GM08714 (cell line): ENCODE data around the gene ARHGAP40.

Source experiments
- H3K4me3 ChIP-seq: fragments of 200-500 bp; sonication (Bioruptor generic); 2 replicates; pipeline ENCODE4 v1.5.1; 2014; ENCODE audit warnings: mild to moderate bottlenecking, low read length, inconsistent platforms
- ZNF274 ChIP-seq: IDR thresholded peaks from 2 replicates; pipeline ENCODE4 v1.6.1; 2012; ENCODE audit warnings: mild to moderate bottlenecking, low read depth, low read length

Gene ARHGAP40

DNA sequence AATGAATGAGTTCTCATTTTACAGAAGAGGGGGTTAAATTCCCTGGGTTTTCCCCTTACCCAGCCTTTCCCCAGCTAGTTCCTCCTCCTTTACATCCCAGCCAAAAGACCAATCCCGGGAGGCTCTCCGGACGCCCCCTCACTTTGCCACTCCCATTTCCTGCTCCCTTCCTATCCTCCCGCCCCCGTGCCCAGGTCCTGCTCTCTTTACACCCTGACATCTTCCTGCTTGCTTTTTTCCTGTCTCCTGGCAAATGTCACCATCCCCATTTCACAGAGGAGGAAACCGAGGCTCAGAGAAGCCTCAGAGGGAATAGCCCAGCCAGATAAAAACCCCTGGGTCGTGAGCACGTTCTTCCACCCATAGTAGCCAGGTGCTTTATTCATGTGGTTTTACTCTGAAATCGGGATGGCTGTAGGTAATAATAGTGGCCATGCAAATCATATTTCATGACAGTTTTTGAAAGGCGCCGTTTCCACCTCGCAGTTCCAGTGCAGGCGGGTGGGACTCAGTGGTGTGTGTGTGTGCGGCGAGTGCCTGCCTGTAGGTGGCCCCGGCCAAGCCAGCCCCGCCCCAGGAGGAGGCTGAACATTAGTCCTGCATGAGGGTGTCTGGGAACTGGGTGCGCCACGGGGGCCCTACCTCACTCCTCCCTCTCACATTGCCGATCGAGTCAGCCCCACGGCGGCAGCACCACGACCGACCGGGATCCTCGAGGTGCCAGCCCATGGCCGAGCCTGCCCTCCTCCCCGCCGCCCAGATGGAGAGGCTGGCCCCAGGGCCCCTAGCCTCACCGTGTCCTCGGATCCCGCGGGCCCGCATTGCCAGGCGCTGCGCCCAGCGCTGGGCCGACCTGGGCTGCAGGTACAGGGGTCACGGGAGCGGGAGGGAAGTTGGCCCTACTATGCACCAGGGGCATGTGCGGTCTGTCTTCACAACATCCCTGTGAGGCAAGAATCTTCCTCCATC, at the start of gene ARHGAP40:
TSS of gene ARHGAP40 (plus strand) at position 594 of the 969 bp plus-strand sequence.
- no peak within 1 kb of the TSS for H3K4me3 ChIP-seq

DNA sequence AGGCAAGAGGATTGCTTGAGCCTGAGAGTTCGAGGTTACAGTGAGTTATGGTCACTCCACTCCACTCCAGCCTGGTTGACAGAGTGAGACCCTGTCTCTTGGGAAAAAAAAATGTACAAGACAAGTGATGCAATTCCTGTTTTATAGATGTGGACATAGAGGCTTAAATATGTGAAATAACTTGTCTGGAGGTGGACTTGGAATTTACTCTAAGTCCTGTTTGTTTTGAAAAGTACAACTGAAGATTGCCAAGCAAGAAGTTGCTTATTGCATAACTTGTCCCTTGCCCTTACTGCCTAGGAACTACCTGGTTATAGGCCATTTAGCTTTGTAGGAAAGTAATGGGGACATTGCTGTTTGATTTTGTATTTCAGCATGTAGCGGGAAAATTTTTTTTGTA, 46.6 kb upstream of the ARHGAP40 start:
- no peak overlapping the region for H3K4me3 ChIP-seq
- TF ChIP-seq ZNF274, result no peak

More for the DNA sequence above, at the start of gene ARHGAP40:
- TF ChIP-seq ZNF274, result no peak

DNA sequence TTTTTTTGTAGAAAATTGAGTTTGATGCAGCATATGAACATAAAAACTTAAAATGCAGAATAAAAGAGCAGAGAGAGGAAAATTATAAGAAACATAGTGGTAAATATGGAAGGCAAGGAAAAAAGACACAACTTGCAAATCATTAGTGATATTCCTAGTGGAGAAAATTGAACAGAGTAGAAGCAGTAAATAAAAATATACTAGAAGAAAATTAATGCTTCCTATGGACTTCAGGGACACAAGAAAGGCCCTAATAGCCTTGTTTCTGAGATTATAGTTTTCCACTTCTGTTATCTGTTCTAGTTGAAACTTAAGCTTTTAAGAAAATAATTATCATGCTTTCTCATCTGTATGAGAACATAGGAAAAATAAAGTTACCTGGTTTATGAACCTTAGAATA, 46.2 kb upstream of the ARHGAP40 start:
- H3K4me3 ChIP-seq, result no peak overlapping the region
- TF ChIP-seq ZNF274, result no peak

DNA sequence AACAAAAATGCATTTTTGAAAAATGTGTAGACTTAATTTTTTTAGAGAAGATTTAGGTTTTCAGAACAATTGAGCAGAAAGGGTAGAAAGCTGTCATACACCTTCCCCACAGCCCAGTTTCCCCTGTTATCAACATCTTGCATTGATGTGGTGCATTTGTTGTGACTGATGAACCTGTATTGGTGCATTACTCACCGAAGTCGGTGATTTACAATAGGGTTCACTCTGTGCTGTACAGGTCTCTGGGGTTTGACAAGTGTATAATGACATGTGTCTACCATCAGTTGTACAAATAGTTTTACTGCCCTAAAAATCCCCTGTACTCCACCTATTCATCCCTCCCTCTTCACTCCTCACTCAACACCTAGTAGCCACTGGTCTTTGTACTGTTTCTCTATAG, 44.4 kb upstream of the ARHGAP40 start:
- H3K4me3 ChIP-seq, result no peak overlapping the region
- TF ChIP-seq ZNF274, result no peak

DNA sequence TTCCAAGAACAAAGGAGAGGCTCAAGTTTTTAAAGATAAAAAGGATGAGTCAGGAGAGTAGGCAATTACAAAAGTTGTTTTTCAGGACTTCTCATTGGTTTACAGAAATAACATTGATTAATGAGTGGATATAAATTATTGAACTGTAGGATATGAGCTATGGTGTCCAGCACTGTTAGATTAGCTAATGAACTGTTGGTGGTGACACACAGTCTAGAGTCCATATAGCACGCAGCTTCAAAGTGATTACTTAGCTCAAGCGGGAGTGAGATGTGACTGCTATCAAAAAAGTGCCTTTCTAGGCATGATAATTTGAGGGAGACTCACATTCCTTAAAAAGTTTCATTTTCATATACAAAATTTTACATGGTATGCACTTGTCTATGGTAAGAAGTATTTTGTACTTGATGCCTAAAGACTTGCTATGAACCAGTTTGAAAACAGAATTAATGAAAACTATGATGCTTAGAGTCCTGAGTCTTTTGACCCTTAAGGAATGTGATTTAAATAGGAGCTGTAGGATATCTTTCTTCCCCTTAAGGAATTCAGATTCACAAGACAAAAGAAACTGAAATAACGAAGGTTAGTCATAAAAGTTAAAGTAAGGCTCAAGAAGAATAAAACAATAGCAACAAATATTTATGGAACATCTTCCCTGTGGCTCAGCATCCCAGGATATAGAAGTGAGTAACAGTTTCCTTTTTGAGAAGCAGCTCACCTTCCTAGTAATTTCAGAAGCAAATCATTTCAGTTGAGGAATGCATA, 42.8 kb upstream of the ARHGAP40 start:
- no peak overlapping the region for H3K4me3 ChIP-seq
- no peak for TF ChIP-seq ZNF274

DNA sequence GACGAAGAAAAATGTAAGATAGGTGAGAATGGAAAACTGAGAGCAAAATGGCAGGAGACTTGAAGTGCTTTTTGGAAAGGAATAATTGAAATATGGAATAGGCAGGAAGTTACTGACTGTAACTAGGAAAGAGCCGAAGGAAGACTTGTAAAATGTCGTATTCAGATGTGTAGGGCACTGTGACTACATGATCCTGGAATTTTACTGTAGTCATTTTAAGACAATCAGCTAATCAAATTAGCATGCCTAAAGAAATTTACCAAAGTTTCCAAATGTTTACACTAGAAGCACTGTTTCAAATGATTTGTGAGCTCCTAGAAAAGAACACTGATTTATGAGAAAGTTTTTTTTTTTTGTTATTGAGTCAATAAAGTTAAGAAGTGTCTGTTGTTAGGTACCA, 41.8 kb upstream of the ARHGAP40 start:
- H3K4me3 ChIP-seq, result no peak overlapping the region
- TF ChIP-seq ZNF274, result no peak

DNA sequence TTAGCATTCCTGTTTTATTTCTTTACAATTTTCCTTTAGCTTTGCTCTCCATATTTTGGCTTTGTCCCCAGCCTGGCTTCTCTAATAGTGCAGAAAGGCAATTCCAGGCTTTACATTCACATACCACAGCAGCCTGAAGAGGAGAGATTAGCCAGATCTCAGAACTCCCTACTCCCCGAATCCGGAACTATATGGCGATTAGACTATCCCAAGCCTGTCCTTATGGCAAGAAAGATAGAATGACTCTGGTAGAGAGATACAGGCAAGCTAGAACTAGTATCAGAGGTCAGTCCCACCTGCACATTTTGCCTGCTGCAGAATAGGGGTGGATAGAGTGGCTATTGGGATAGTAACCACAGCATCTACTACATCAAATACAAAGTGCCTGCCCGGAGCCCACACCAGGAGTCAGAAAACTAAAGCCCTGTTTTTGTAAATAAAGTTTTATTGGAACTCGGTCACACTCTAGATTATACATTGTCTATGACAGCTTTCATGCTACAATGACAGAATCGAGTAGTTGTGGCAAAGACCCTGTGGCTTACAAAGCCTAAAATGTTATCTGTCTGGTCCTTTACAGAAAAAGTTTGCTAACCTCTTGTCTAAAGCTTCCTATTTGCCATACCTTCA, 37.7 kb upstream of the ARHGAP40 start:
- TF ChIP-seq ZNF274, result no peak
- no peak overlapping the region for H3K4me3 ChIP-seq

DNA sequence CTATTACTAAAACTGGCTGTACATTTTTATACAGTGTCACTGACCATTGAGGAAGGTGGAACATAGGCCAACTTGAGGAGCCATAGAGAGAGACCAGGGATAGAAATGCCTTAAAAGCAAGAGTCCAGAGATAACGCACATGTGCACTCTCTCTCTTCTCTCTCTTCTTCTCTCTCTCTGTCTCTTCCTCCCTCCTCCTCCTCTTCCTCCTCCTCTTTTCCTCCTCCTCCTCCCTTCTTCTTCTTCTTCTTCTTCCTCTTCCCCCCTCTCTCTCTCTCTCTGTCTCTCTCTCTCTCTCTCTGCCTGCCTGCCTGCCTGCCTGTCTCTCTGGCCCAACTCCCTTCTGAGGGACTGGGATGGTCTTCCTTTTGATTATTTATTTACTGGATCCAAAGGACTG, 36.9 kb upstream of the ARHGAP40 start:
- TF ChIP-seq ZNF274, result no peak
- no peak overlapping the region for H3K4me3 ChIP-seq

DNA sequence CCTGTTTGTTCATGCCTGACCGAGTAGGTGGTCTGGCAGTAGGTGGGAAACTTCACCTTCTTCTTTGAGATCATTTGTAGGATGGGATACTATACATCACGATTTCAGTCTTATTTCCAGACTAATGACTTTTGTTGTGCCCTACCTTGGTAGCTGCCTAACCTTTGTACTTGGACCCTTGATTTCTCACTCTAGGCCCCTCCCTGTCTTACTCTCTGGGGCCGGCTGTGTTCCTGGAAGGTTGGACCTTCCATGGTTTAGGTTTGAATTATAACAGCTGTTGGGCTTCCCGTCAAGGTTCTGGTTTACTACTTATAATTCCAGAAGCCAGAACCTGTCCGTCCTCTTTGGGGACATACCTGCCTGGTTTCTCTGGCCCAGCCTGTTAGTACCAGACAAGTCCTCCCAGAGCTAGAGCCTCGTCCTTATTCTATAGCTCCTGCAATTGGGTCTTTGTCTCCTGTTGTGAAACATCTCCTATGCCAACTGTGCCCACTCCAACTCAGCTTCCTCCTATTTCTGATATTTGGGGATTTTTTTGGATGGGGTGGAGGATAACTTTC, 35.5 kb upstream of the ARHGAP40 start:
- no peak for TF ChIP-seq ZNF274
- H3K4me3 ChIP-seq, result no peak overlapping the region

DNA sequence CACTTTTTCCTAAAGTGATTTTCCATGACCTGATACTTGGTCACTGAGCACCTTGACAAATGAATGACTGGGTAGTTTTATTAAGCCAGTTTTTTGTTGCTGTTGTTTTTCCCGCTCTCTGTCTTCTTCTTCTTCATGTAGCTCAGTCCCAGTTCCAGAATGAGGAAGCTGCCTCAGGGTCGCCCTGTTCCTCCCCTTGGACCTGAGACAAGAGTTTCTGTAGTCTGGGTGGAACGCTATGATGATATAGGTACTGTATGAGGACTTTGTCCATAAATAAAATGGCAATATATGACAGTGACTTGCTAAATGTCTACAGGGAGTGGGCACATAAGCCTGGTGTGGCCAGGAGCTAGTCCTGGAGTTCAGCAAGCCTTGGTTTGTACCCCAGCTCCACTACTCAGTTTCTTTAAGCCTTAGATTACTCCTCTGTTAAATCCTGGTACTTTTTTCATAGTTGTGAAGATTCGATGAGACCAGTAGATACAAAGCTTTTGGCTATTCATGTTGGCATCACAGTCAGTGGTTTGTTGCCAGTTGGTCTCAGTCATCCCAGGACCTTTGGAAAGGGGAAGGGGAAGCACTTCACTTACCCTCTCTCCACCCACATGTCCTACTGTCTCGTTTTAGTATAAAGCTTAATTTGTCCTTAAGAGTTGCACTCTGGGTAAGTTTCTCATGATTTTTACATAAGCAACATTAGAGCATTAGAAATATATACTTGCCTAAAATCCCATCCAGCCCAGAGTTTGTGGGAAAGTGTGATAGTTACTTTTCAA, 31.7 kb upstream of the ARHGAP40 start:
- no peak for TF ChIP-seq ZNF274
- H3K4me3 ChIP-seq, result no peak overlapping the region

DNA sequence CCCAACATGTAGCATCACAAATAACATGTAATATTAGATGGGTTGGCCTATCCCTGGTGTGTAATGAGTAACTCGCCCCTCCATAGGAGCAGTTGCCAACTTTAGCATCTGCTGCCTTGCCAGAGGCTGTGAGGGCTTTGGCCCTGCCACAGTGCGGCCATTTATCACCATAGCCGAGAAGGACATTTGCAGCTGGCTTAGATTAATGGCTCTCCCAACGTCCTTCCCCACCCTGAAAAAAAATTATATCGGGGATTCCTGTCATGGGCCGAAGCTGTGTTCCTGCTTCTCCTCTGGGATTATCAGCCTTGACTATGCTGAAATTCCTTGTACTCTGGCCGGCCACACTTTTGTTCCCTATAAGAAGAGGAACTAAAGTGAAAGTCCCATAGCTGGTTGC, 28.2 kb upstream of the ARHGAP40 start:
- no peak for TF ChIP-seq ZNF274
- no peak overlapping the region for H3K4me3 ChIP-seq

DNA sequence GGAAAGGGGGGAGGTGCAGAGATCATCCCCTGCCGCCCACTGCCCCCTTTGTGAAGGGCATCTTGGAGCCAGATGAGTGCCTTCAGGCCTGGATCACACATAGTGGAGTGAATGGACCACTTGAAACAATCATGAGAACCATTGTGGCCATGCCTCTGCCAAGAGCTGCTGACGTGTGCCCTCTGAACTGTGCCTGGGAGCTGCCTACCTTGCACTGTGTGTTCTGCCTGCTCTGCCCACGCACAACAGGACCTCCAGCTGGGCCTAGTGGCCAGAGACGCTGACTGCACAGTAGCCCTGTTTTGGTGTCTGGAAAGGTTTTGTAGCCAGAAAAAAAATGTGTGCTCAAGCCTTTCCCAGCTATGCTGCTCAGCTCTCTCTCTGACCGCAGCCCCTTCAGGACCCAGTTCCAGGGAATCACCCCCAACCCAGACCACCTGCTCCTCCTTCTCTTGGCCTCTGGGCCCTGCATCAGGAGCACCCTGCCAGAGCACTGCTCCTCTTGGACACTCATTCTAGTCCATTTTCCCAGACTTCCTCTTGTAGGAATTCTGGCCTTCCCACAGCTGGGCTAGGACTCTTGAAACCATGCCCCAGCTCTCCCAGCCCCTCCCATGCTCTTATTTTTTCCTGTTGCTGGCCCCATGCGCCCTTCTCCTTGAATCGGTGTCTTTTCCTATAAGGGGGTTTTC, 22.2 kb upstream of the ARHGAP40 start:
- no peak for TF ChIP-seq ZNF274
- no peak overlapping the region for H3K4me3 ChIP-seq

DNA sequence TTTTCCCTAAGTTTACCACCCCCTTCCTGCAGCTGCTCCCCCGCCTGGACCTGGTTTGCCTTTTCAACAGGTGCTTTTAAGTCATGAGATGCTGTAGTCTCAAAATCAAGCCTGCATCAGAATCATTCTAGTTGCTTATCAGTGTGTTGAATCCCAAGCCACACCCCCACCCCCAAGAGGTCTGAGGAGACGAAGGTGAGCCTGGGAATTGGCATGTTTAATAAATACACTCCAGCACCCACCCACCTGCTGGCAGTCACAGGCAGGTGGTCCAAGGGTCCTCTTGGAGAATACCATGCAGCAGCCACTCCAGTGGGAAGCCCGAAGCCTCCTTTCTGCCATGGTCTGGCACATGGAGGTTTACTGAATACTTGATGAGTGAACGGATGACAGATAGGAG, 21.7 kb upstream of the ARHGAP40 start:
- no peak overlapping the region for H3K4me3 ChIP-seq
- TF ChIP-seq ZNF274, result no peak

DNA sequence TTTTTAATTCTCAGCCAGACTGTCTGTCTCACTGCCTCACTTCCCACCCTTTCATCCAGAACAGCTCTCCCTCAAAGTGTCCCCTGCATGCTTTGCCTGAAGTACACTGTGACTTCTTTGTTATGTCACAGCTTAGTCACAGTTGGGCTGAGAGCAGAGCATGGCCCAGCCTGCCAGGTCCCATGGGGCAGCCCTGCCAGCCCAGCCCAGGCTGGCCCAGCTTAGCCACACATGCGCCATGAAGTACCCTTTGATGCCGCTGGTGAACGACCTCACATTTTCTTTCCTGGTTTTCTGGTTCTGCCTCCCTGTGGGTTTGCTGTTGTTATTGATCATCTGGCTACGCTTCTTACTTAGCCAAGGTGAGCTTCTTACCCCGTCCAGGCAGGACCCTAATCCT, 20.6 kb upstream of the ARHGAP40 start, which contains the start of gene ADIG:
TSS of gene ADIG (plus strand) at position 185 of the 400 bp plus-strand sequence. CDS start at position 239, 54 bp downstream.
- TF ChIP-seq ZNF274, result no peak
- H3K4me3 ChIP-seq, result no peak within 1 kb of the TSS
